Measurements from ENCODE around the gene TKT. TPM values are rescaled to one million over a fixed set of nuclear protein-coding genes. Genes with fewer than 3 reads are reported as not detected.

Gene TKT
- total RNA-seq, 1 experiment from 2014 or later, result 650 TPM

- Histone ChIP-seq H3K9me3 (ENCODE audit: control insufficient read depth, low read depth, low read length) (no peaks in the 10 kb centered on the region), H3K4me1 (ENCODE audit: insufficient read depth, low read length) (peaks cover 22% of the 10 kb centered on the region; the same call in 1 of the 2 replicates), H3K56ac (ENCODE audit: insufficient read length, low read depth, low read length) (no peak overlapping the region), H2BK5ac (ENCODE audit: insufficient read length, low read length) (no peak overlapping the region), H3K23ac (ENCODE audit: insufficient read length, low read depth, low read length) (no peak overlapping the region), H2AFZ (ENCODE audit: low read length) (no peak overlapping the region), H3K4me2 (ENCODE audit: insufficient read depth, insufficient read length, low read length) (peak overlapping the region; percentile 17), H3K23me2 (ENCODE audit: insufficient read length, low read depth, low read length, poor library complexity, severe bottlenecking) (peaks cover 14% of the 10 kb centered on the region), H4K20me1 (ENCODE audit: control insufficient read depth, insufficient read depth, insufficient read length) (peaks cover 2% of the 10 kb centered on the region), H3K9ac (ENCODE audit: extremely low read depth, insufficient read length, low read length) (no peak overlapping the region), H3K27ac (ENCODE audit: insufficient read length, low read depth, low read length) (no peak overlapping the region), H2BK15ac (ENCODE audit: low read depth, low read length) (no peak overlapping the region), H3K14ac (ENCODE audit: insufficient read depth, low read length) (peak overlapping the region; percentile 39; the same call in 1 of the 2 replicates), H3K27me3 (ENCODE audit: insufficient read depth, low read length) (no peaks in the 10 kb centered on the region), H3K79me1 (ENCODE audit: insufficient read depth, low read depth, low read length, poor library complexity, severe bottlenecking) (peaks cover 2% of the 10 kb centered on the region), H3K79me2 (ENCODE audit: insufficient read depth, low read length) (peaks cover 89% of the 10 kb centered on the region), H4K8ac (replicated peaks; ENCODE audit: insufficient read length, low read depth, low read length) (no peak overlapping the region), H4K5ac (ENCODE audit: insufficient read length, low read depth, low read length) (no peak overlapping the region), H2AK5ac (ENCODE audit: insufficient read length, low read length) (no peak overlapping the region), H3K4ac (ENCODE audit: low read depth, low read length) (no peak overlapping the region; the same call in 1 of the 2 replicates), H3T11ph (ENCODE audit: low read length) (no peak overlapping the region), H3K18ac (ENCODE audit: insufficient read length, low read depth, low read length) (no peak overlapping the region), H4K91ac (ENCODE audit: insufficient read length, low read depth, low read length) (no peak overlapping the region), H2BK12ac (ENCODE audit: insufficient read length, low read depth, low read length) (no peak overlapping the region), H2BK120ac (ENCODE audit: low read depth, low read length, poor library complexity, severe bottlenecking) (no peak overlapping the region), H2BK20ac (ENCODE audit: low read depth, low read length, poor library complexity, severe bottlenecking) (no peak overlapping the region)
- Mint-ChIP-seq H3K27me3 (ENCODE audit: low read depth) (no peaks in the 10 kb centered on the region; the same call in 1 of the 2 replicates), H3K4me3 (peak overlapping the region in 1 of 2 experiments; percentile 96; a peak in 3 of 5 replicates), H3K4me1 (peaks cover 54 to 68% of the 10 kb centered on the region in 2 experiments), H3K27ac (peak overlapping the region; percentile 53 to 98 (median 90)), H3K36me3 (ENCODE audit: insufficient read depth in 1 of 3, low read depth in 3 of 3) (peaks cover 32 to 33% (median 32%) of the 10 kb centered on the region in 3 experiments; a peak in 6 of 7 replicates), H3K9me3 (no peaks in the 10 kb centered on the region)
- WGBS (ENCODE audit: extremely low coverage, insufficient read length, low lambda C conversion rate), result no CpG with 5 or more reads among the region's 4 CpGs
- TF ChIP-seq CTCF (conservative IDR thresholded peaks at IDR 0.05), result no peak
- DNase-seq, result no peak
Observed at GRCh38 chr3:53250881-53251605, 4.8 kb downstream of the TKT start.
